Measurements from ENCODE around the gene STK32C.
A peak's percentile ranks its signal among the peaks of the same experiment; 100 is the strongest.

STK32C gene

DNA sequence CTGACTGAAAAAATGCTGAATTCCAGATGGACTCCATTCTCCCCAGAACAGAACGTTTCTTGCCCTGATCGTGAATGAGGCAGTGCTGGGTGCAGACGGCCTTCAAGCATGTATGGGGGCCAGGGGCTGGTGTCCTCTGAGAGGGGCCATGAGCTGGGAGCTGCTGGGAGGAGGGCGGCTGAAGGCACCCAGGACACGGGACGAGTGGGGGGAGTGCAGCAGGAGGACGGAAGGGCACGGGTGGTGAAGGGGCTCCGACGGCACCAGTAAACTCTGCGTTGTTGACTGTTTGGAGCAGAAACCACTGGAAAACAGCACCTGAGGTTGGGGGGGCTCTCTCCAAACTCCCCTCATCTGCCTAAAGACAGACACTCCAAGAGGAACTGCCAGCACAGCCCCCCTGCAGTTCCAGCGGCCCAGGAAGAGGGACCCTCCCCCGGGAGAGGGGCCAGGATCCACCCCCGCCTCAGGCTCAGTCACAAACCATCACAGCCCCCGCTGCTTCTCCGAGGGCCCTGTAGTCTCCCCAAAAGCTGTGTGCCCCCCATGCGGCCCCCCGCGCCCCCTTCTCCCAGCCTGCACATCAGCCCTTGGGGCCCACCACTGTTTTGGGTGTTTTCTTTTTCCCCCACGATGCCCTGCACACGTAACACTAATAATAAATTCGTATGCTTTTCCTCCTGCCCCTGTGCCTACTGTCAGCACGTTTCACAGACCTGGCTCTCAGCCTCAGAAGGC lies 65.5 kb downstream of the STK32C start:
- DNase-seq: no peak

GRCh38 chr10:132241496-132241895 lies 66.3 kb downstream of the STK32C start:
- no peak for DNase-seq

- DNase-seq: no peak
These were observed 66.7 kb downstream of the STK32C start for GRCh38 chr10:132241086-132241485.

DNA sequence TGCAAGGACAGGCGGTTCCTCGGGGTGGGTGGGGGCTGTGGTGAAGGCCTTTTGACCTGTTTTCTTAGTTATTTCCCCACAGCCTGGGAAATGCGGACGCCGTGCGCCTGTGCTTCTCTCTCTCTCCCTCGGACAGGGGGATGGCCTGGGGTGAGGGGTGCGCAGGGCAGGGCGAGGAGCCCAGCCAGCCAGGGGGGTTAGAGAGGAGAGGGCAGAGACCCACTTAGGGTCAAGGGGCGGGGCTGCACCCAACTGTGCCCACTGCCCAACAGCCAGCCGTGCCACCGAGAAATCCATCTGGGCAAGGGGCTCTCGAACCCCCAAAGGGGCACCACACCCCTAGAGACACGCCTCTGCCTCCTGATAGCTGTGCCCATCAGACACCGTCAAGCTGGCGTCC lies 67.2 kb downstream of the STK32C start:
- DNase-seq: no peak

GRCh38 chr10:132240156-132240555 lies 67.6 kb downstream of the STK32C start:
- no peak for DNase-seq

GRCh38 chr10:132239126-132240031 lies 68.4 kb downstream of the STK32C start:
- DNase-seq: no peak

DNA sequence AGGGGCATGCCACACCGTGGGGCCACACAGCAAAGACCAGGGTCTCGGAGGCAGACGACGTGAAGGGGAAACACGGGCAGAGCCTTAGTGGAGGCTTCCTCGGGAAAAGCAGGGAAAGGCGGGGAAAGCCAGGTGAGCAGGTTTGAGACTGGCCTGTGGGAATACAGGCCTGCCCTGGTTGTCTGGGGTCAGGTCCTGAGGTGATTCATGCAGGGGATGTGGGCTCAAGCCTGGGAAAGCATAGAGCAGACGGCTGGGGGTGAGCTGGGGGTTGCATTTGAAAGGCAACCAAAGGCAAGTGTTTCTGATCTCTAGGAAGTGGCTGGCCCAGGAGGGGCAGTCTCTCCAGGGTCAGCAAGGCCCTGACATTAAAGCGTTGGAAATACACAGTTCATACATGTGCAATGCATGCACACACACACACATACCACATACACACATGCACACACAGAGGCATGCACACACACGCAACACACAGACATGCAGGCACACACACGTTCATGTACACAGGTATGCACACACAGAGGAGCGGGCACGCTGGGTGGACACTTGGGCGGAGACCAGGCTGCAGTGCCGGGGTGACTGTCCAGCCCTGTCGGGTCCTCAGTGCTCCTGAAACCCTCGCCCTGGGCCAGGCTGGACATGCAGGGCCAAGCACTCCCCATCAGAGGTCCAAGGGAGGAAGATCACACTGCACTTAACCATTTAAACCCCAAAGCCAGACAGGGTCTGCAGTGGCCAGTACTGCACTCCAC lies 69.2 kb downstream of the STK32C start:
- no peak for DNase-seq

DNA sequence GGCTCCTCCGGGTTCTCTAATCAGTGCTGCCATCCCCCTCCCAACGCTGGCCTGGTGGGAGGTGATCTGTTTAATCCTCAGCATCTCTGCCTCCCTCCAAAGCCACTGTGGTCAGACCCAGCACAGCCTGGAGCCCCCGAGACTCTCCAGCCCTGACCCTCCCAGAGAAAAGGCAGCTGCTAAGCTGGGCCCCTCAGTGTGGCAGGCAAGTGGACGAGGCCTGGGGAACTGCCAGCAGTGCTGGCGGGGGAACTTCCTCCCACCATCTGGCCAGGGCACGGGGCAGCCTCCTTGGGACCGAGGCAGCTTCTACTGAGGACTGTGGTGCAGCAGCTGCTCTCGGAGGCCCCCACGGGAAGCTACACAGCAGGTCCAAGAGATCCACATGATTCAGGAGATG lies 69.9 kb downstream of the STK32C start:
- DNase-seq: no peak

DNA sequence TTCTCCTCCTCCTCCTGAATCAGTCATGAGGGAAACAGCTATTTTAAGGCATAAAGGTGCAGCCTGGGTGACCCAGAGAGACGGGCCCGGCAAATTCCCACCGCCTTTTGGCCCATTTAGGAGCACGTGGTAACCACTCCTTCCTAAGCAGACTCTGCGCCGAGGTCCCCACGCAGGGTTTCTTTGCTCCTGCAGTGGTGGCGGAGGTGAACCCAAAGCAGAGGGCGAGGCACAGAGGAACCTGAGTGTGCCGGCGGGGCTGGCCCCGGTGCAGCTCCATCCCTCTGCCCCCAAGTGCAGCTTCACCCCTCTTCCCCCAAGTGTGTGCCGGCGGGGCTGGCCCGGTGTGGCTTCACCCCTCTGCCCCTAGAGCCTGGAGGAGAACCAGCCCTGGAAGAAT lies 70.4 kb downstream of the STK32C start:
- no peak for DNase-seq

- no peak for DNase-seq
These were observed 70.9 kb downstream of the STK32C start for GRCh38 chr10:132236881-132237280.

DNA sequence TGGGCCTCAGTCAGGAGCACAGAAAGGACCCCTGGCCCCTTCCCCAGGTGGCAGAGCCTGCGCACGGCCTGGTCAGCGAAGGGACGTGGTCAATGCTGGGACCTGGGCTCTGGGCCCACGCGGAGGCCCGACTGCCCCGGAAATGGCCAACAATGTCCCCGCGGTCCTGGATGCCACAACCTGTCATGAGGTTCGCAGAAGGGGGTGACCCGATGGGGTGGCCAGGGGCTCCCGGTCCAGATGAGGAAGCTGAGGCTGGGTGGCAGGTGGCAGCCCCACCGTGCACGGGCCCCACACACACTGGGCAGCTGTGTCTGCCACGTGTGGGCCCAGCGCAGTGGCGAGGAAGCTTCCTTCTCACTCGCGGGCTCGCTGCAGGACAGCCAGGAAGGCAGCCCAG lies 71.6 kb downstream of the STK32C start:
- no peak for DNase-seq

GRCh38 chr10:132234860-132235259 lies 72.9 kb downstream of the STK32C start:
- DNase-seq: no peak

DNA sequence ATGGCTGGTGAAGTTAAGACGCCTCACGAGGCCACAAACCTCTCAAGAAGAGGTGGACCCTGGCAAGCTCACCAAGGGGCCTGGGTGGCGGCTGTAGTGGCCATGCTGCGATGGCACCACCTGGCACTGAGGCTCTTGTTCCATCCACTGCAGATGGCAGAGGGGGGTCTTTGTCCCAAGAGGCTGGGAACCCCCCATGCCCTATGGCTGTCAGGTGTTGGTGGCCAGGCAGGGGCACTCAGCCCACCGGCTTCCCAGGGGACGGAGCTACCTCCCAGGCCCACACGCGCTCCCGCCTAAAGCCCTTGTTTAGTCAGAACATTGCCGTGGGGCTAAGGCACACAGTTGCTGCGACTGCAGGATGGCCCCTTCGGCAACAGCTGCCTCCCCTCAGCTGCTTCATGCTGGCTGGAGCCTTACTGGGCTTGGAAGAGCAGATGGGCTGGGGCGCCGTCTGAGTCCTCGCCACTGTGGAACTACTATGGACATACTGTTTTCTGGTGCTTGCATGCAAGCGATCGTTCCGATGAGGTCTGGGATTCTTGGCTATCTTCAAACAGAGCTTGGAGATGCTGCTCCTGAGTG lies 74.2 kb downstream of the STK32C start:
- DNase-seq: no peak

DNA sequence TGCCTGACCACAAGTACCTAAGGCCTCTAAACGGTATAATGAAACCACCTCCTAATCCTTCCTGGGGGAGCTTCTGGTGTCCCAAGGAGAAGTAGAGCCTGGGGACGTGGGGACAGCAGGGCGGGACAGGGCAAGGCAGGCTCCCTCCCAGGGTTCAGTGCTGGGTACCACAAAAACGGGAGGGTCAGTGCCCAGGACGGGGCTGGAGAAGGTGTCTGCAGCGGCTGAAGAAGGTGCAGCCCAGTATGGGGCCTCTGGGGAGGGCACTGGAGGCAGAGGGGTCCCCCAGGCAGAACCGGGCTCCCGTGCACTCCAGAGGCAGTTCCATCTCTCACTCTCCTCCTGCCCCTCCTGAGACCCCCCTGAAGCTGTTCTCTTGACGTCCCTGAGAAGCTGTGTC lies 74.8 kb downstream of the STK32C start:
- DNase-seq: no peak

- peak; percentile 21 for DNase-seq
These were observed 75.5 kb downstream of the STK32C start for GRCh38 chr10:132232023-132232951.

DNA sequence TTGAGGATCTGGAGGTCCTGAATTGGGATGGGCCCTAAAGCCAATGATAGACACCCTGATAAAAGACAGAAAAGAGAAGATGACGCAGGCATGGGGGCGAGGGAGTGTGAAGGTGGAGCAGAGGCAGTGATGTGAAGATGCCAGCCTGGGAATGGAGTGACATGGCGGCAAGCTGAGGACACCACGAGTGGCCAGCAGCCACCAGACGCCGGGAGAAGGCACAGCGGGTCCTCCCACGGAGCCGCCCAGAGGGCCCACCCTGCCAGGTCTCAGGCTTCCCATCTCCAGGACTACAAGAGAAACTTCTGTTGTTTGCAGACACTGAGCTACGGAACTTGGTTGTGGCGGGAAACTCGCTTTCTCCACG lies 76.1 kb downstream of the STK32C start:
- DNase-seq: no peak

DNA sequence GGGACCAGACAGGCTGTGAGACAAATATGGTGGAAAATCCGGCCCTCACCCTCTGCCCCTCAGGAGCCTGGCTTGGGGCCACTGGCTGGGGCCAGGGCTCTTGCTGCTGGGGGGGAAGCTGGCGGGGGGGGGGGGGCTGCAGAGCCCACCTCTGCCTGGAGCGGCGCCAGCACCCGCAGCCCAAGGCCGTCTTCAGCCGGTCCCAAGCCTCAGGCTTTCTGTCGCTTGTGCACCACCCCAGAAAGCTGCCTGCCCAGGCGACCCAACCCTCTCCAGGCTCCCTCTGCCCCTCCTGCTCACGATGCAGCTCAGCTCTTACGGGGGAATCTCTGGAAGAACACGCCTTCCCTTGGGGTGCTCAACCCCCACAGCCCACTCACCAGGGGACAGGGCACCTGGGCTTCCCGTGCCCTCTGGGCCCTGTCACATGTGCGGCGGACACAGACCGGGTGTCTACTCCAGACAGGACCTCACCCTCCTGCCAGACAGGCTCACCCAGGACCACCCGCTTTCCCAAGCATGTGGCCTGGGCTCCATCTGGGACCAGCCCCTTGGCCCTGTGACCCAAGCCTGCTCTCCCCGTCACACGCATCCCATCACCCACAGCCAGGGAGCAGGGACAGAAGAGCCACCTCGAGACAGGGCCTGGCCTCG lies 77.1 kb downstream of the STK32C start:
- DNase-seq: no peak

GRCh38 chr10:132229834-132230556 lies 77.8 kb downstream of the STK32C start:
- peak; percentile 55 for DNase-seq

- DNase-seq: no peak
These were observed 78.7 kb downstream of the STK32C start for GRCh38 chr10:132229096-132229495.

- DNase-seq: no peak
These were observed 79.1 kb downstream of the STK32C start for GRCh38 chr10:132228616-132229015.
